ENCODE data around the gene ZNF74. TPM values are rescaled to one million over a fixed set of nuclear protein-coding genes. Genes with fewer than 3 reads are reported as not detected.
"Not testable (repeated sequence)": the region's sequence is repeated elsewhere in the genome, so short reads cannot be mapped to it uniquely, and the experiment has no call there.

Gene ZNF74
- total RNA-seq, 1 donor from 2014 or later: 5.2 TPM

GRCh38 chr22:20441631-20442484, 47.9 kb downstream of the ZNF74 start:
- no peak for DNase-seq (ENCODE audit: low spot score)

- no peak for DNase-seq (ENCODE audit: low spot score)
Measured at GRCh38 chr22:20442485-20443284, 48.7 kb downstream of the ZNF74 start.

GRCh38 chr22:20444325-20444724, 50.4 kb downstream of the ZNF74 start:
- DNase-seq (ENCODE audit: low spot score): no peak

- no peak for DNase-seq (ENCODE audit: low spot score)
Measured at GRCh38 chr22:20446383-20446970, 52.5 kb downstream of the ZNF74 start.

GRCh38 chr22:20448630-20449029, 54.7 kb downstream of the ZNF74 start:
- no peak for DNase-seq (ENCODE audit: low spot score)

GRCh38 chr22:20449819-20450550, 56.0 kb downstream of the ZNF74 start:
- no peak for DNase-seq (ENCODE audit: low spot score)

GRCh38 chr22:20450551-20450906, 56.6 kb downstream of the ZNF74 start:
- no peak for DNase-seq (ENCODE audit: low spot score)

- DNase-seq (ENCODE audit: low spot score): not testable (repeated sequence)
Measured at GRCh38 chr22:20451129-20451778, 57.3 kb downstream of the ZNF74 start.

- no peak for DNase-seq (ENCODE audit: low spot score)
Measured at GRCh38 chr22:20451920-20452319, 58.0 kb downstream of the ZNF74 start.

GRCh38 chr22:20453222-20453621, 59.3 kb downstream of the ZNF74 start:
- no peak for DNase-seq (ENCODE audit: low spot score)

- no peak for DNase-seq (ENCODE audit: low spot score)
Measured at GRCh38 chr22:20455709-20456063, 61.7 kb downstream of the ZNF74 start.

- DNase-seq (ENCODE audit: low spot score): no peak
Measured at GRCh38 chr22:20456064-20456721, 62.2 kb downstream of the ZNF74 start.

GRCh38 chr22:20456722-20457076, 62.7 kb downstream of the ZNF74 start:
- DNase-seq (ENCODE audit: low spot score): no peak

GRCh38 chr22:20457506-20458240, 63.7 kb downstream of the ZNF74 start:
- DNase-seq (ENCODE audit: low spot score): no peak

Other genes with a start within 250 kb of the ZNF74 start
- gene CCDC188, start 243.1 kb upstream of the ZNF74 start, total RNA-seq: 1.00 TPM
- 0.55 TPM for gene RTN4R, start 125.8 kb upstream of the ZNF74 start, total RNA-seq
- gene DGCR6L, start 74.1 kb upstream of the ZNF74 start, total RNA-seq: 25.7 TPM
- 21.1 TPM for gene SCARF2, start 43.7 kb downstream of the ZNF74 start, total RNA-seq
- gene KLHL22, start 101.6 kb downstream of the ZNF74 start, total RNA-seq: 24.9 TPM
- gene MED15, start 113.5 kb downstream of the ZNF74 start, total RNA-seq: 104 TPM